HG03280 (cell line): ENCODE measurements around the gene GRM8.
"Not testable (repeated sequence)": the region's sequence is repeated elsewhere in the genome, so short reads cannot be mapped to it uniquely, and the experiment has no call there.

Source experiments
- ATAC-seq: cut with Tn5 transposase; IDR thresholded peaks from one replicate; pipeline ENCODE4 v1.9.1; 2021; ENCODE audit warnings: mild to moderate bottlenecking, moderate library complexity; ENCODE audit not compliant: unreplicated experiment

Gene GRM8

DNA sequence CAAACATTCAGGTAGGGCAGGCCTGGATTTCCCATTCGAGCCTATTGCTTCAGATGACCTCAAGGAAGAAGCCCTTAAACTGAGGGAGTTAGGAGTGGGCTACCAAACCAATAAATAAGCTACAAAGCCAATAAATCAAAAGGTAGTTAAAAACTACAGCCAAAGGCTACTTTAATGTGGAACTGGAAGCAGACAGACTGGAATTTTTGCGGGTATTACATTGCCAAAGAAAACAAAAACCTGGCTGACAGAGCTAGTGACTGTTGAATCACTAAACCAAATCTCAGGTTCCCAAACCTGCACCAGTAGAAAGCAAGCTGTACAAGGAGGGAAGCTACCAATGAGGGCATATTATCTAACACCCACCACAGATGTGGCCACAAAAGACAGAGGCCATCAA, 315.6 kb downstream of the GRM8 start:
- ATAC-seq, result no peak

DNA sequence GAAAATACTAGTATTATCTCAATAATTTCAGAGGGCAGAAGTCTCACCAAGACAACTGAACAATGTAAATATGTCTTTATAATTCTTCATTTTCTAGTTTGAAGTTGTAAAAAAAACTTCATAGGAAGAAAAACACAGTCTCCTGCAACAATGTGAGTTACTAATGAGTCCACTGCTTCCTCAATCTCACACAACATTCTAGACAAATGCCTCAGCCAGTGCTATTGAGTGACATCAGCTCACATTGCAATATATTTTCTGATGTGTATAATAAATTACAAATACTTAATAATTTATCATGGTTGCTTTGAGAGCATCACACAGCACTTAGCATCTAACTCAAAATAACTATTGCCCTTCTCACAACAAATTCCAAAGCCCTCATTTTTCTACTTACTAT, 321.2 kb downstream of the GRM8 start:
- ATAC-seq, result no peak

DNA sequence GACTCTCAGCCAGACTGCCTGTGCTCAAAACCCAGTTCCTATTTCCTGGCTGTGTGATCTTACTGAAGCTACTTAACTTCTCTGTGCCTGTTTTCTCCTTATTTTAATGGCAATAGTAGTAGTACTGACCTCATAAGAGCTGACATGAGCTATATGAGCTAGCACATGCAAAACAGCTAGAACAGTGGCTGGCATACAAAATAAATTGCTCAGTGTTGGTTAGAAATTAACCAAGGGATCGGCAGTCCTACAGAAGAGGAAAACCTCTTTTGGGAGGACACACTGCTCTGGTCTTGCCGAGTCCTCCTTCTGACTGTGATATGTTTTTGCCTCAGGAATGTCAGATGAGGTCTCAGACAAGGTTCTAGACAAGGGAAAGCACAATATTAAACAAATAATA, 322.6 kb downstream of the GRM8 start:
- ATAC-seq, result no peak

DNA sequence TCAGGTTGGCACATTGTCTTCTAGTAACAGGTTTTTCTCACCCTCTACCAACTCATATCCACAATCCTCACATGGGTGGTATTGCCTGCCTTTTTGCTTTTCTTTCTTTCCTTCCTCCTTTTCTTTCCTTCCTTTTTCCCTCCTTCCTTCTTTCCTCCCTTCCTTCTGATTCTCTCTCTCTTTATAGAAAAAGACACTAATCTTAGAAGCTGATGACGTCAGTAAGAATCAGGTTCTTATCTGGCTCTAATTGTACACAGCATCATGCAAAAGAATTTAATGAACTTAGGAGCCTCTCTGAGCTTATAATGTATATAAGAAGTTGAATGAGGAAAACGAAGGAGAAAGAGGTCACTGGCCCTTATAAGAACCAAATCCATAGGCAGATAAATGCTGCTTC, 328.3 kb downstream of the GRM8 start:
- ATAC-seq, result no peak

DNA sequence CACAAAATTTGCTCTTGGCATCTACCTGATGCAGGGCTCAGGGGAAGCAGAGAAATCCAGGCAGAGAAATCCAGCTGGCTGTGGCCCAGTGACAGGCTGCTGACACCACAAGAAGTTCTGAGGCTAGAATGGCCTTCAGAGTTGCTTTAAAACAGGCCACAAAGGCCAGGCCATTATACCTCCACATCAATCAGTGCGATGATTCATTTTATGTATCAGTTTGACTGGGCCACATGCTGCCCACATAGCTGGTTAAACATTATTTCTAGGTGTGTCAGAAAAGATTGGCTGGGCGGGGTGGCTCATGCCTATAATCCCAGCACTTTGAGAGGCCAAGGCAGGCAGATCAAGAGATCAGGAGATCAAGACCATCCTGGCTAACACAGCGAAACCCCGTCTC, 341.1 kb downstream of the GRM8 start:
- ATAC-seq, result not testable (repeated sequence)

DNA sequence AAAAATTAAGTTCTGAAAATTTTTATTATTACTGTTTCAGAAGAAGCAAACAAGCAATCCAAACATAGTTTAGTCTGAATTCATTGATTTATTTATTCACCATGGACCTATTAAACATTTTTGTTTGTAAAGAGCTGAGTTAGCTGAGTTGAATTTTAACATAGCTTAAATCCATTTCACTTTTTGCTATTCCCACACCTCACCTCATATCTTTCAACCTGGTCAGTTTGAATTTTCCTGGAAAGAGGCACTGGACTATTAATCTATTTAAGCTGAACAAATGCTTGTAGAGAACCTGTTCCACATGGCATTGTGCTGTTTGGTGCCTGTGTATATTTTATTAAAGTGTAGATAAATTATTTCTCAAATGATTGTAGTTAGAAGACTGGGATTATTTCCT, 344.2 kb downstream of the GRM8 start:
- not testable (repeated sequence) for ATAC-seq

DNA sequence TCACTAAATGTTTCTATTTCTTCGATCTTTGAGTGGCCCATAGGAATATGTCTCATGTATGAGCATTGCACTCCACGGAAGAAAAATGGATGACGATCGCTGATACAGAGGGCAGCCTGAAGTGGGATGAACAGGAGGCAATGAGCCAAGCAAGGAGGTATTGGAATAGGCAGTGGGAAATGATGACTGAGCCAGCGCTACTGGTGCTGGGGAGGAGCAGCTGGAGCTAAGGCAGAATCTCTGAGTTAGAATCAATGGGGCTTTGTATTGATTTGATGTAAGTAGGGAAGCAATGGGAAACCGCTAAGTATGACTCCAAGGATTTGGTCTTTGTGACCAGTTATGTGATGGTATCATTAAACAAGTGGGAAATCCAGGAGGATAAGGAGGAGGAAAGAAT, 345.1 kb downstream of the GRM8 start:
- not testable (repeated sequence) for ATAC-seq

DNA sequence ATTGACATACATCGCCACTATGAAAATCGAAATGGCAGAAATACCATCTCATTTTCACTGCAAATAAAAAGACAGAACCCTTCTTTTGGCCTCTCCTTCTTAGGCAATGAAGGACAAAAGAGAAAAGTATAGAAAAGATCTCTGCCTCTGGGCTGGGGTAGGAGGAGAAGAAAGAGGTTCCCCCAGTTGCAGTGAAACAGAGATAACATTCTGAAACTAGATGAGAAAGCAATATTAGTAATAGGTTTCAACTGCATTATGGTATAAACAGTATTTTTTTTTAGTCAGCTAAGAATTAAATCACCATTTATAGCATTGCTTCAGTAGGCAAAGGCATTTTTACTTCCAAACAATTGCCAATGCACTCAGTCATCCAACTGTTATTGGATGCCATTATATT, 347.5 kb downstream of the GRM8 start:
- ATAC-seq, result not testable (repeated sequence)

DNA sequence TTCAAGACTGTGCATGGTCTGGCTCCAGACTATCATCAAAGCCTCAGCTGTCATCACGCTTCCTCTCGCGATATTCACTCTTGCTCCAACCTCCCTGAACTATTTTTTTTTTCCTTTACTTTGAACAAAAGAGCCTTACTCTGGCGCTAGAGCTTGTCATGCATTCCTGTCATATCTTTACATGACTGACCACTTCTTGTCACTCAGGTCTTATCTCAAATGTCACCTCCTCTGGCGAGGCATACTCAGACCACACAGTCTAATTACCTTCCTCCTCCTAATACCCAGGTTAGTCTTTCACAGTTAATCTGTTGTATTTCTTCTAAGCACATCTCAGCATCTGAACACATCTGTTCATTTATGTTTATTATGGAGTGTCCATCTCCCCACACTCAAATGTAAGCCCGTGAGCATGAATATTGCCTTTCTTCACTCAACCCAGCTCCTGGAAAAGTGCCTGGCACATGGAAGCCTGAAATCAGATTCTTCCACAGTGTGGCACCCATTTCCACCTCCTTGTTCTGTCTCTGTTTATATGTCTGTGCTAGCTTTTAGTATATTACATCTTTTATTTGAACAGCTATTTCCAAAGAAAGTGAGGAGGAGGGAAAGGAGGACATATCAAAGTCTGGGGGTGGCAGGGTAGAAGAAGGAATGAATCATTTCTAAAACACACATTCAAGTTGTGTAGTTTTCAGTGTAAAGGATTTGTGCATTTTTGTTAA, 351.5 kb downstream of the GRM8 start:
- ATAC-seq, result not testable (repeated sequence)

DNA sequence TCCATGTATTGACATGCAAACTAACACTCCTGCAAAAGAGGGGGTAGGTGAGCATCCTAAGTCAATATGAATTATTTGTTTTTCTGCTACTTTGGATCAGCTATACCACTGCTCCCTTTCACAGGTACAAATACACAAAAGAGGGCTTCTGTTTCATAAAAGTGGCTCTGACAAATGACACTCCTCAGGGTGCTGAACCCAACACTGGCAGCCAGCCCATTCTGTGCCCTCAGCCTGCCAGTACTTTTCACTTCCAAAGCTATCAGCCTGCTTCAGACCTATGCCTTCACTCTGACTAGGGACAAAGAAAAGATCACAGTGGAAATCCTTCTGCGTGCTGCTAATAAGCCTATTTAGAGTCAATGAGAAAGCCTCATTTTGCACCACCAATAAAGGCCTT, 364.8 kb downstream of the GRM8 start:
- not testable (repeated sequence) for ATAC-seq

DNA sequence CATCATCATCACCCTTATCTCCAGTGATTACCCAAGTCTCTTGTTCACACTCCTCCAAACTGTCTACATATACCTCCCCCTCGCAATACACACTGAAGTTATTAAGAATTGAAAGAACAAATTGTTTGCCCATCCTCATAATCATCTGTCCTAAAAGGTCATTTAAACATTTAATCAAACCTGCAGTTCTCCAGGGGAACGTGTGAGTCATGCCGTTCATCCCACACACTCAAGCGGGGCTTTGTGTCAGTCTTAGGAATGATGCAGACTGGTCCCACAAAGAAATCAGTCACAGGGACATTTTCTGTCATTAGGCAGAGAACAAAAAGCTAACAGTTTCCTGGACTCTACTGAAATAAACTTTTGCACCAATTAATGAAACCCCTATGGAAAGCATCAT, 365.2 kb downstream of the GRM8 start:
- ATAC-seq, result not testable (repeated sequence)

DNA sequence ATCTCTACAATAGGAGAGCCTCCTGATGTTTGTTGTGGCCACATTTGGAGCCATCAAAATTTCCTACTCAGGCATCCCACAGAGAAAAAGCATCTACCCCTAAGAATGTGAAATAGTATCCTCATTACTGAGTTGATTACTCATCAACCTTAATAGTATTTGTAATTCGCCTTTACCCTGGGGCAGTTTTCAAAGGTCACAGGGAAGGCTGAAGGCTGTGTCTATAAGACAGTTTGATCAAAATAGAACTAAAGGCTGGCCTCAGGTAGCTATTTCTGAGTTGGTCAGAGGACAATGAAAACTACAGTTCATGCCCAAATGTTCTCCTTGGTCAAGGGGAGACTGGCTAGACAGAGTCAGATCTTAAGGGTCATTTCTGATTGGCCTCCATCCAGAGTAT, 370.0 kb downstream of the GRM8 start:
- not testable (repeated sequence) for ATAC-seq

DNA sequence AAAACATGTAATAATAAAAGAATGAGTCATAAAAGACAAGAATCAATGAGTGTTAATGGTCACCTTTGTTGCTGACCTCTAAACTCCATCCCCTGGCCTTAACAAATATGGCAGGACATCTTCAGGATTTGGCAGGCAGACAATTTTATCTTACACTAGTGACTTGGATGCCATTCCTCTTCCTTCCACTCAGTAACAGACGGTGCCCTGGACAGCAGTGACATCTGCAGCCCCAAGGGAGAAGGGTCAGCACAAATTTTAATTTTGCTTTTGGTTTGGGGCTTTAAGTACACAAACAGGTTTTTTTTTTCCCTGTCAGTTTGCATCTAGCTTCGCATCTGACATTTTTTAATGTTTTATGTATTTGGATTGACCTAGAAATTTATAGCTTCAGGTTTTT, 370.8 kb downstream of the GRM8 start:
- peak; percentile 60 for ATAC-seq

DNA sequence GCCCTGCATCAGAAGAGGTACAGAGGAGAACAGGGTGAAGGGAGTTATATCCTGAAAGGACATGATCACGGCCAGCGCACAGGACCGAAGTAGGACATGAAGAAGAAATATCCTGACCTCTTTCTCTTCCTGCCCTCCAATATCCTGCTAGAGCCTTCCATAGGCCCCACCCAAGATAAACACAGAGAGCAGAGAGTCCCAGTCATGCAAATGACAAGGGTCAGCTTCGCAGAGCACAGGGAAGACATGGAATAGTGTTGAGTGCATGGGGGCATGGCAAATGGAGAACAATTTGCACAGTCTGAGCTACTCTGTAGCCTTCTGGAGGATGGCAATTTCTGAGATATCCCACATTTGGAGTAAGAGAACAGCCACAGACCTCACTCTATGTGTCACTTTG, 371.4 kb downstream of the GRM8 start:
- no peak for ATAC-seq

DNA sequence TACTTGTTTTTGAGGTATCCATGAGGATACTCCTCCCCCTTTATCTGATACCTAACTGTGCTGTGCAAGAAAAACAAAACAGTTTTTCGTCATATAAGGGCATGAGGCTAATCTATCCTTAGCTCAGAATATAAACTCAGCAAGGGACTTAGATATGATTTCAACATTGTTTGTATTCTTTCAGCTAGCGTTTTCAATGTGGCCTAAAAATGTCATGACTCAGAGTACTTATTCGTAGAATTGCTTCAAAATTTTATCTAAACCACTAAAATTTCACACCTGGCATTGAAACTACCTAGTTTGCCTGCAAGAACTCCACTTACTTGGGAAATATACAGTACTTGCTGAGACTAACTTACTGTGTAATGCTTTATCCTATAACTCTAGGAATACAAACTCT, 376.2 kb downstream of the GRM8 start:
- not testable (repeated sequence) for ATAC-seq

DNA sequence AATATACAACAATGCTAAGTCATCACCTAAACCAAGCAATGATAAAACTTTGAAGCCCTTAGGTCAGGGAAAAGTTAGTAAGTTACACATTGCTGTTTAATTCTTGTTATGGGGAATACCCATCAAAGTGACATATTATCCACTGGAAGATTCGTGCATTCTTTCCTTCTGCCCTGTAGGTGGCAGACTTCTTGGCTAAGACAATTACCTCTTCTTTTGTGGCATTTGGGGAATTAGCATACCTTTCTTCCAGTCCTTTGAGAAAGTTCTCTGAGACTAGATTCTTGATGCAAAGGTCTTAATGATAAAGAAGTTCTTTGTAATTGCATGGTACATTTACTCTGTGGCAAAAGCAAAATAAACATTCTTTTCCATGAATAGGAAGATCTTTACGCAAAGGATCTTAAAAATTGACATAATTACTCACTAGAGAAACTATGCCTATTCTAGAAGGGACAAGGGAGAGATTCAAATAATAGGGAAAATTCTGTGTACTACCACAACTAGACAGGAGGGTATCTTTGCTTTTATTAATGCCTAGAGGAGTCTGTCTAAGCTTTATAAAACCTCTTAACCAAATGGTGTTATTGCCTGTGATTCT, 395.9 kb downstream of the GRM8 start:
- ATAC-seq, result no peak

DNA sequence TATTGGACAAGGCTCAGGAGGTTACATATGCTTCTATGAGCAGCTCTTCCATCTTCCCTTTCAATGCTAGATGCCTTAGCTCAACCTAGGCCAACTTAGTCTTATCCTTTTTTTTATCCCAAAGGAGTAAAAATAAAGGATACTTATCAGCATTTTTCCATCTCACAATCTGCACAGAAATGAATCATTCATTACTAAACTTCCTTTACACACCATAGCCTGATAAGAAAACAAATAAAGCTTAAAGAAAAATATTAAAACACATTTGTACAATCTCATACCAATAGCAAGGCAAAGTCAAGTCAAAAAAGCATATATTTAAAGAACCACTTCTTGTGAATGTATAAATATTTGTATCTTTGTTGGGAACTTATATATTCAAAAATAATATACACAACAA, 407.4 kb downstream of the GRM8 start:
- no peak for ATAC-seq

DNA sequence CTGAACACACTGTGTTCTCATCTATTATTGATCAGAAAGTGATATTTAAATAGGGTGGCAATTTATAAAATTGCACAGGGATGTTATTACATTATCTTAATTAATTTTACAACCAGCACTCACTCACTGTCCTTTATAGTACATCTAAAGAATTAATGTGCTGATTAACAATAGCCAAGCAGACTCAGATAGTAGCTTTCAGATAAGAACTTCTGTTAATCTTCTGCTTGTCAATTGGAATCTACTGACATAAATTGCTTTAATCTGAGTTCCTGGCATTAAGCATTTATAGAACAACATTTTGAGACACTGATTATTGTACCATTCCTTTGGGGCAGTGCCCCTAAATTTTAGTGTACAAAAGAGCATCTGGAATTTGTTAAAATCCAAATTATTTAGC, 408.9 kb downstream of the GRM8 start:
- no peak for ATAC-seq

DNA sequence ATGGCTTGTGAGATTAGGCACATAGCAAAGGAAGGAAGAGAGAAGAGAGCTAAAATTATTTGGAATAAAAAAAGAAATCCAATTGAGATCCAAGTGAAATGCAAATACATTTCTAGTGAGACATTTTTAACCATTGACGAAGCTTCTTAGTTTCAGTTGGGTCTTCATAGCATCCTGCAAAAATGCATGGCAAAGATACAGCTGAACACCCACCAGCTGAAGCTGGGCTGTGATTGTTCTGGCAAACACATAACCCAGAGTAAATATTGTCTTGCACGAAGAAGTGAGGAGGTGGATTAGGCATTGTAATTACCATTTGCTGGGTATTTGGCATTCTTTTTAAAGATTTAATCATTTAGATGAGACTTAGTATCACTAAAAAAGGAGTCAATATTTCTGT, 409.4 kb downstream of the GRM8 start:
- ATAC-seq, result no peak

DNA sequence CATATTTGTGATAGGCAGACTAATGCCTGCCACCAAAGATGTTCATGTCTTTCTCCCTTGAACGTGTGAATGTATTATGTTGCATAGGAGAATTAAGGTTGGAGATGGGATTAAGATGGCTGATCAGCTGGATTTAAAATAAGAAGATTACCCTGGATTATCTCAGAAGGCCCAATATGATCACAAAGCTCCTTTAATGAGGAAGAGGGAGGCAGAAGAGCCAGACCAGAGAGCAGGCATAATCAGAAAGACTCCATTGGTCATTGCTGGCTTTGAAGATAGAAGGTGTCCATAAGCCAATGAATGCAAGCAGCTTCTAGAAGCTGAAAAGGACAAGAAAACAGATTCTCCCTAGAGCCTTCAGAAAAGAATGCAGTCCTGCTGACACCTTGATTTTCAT, 410.3 kb downstream of the GRM8 start:
- no peak for ATAC-seq

DNA sequence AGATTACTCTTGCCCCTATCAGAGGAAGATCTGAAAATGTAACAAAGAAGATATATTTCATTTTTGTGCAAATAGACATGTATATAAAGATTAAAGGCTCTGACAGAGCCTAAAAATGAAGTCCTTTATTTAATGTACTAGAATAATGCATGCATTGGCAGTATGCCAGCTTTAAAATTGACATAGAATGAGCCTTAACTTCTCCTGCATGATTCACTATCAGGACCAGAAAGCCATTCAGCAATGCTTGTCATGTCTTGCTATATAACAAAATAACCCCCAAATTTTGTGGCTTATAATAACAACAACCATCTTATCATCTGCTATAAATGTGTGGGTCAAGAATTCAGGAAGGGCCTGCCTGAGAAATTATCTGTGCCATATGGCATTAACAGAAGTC, 411.9 kb downstream of the GRM8 start:
- no peak for ATAC-seq

DNA sequence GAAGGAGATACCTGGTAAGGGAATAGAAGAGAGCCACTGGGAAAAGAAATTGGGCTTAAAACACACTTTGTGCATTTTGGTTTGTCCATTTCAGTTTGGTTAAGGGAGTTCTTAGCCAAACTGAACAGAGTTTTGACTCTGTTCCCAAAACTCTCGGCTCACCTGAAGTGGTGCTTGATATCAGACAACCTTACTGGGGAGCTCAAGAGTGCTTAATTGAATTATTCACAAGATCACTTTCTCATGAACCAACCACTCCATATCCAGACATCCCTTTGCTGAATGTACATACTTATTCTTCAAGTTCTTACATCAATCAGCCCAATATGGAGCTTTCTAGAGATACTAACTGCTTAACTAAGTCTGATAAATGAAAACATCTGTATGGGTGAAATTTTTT, 413.1 kb downstream of the GRM8 start:
- ATAC-seq, result no peak

DNA sequence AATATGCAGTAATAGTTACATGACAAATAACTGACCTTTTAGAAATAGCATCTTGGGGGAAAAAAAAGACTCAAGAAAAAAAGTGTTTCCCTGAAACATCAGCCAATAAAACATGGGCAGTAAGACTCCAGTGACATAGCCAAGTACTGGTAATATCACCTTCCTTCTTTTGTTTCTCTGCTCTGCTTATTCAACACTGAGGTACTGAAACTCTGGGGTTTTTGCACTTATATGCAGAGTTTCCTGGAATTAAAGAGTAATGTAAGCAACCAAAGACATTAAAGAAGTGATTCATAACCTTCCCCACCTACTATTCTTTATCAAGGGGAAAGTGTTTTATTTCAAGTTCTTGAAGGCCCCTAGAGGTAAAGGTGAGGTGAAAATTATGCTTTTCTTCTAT, 414.5 kb downstream of the GRM8 start:
- ATAC-seq, result no peak
